HG03378 (cell line): ENCODE results near the gene PRDM1.
A peak's percentile ranks its signal among the peaks of the same experiment; 100 is the strongest.

Source experiments
- ATAC-seq: cut with Tn5 transposase; IDR thresholded peaks from one replicate; pipeline ENCODE4 v1.9.1; 2021; ENCODE audit warnings: mild to moderate bottlenecking, moderate library complexity; ENCODE audit not compliant: unreplicated experiment

Gene PRDM1

DNA sequence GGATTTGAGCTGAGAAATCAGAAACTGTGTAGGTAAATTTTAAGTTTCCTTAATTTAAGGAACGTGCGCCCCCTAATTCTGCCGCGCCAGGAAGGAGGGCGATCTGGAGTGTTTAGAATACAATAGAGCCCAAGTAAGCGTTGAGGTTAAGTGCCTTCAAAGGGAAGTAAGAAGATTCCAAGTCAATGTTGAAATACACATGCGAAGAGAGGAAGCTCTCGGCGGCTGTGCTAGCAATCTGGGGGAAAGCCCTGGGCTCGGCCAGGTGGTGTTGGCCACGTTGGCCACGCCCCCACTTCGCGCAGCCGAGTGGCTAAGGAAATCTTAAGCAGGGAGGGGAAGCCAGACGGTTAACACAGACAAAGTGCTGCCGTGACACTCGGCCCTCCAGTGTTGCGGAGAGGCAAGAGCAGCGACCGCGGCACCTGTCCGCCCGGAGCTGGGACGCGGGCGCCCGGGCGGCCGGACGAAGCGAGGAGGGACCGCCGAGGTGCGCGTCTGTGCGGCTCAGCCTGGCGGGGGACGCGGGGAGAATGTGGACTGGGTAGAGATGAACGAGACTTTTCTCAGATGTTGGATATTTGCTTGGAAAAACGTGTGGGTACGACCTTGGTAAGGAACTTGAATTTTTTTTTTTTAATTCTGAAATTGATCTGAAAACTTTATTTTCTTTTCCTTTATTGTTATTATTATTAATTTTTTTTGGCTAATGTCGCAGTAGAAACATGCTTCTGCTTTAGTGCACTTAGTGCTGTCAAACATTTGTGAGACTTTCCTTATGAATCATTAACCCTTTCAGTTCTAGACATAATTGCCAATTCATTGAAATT, at the start of gene PRDM1:
TSS of gene PRDM1 (plus strand) at position 353 of the 830 bp plus-strand sequence. CDS start at position 571, 218 bp downstream.
- ATAC-seq, result peak; percentile 68

GRCh38 chr6:106037060-106037459, 49.1 kb upstream of the PRDM1 start:
- no peak for ATAC-seq

- no peak for ATAC-seq
Measured at GRCh38 chr6:106039897-106040592, 46.1 kb upstream of the PRDM1 start.

DNA sequence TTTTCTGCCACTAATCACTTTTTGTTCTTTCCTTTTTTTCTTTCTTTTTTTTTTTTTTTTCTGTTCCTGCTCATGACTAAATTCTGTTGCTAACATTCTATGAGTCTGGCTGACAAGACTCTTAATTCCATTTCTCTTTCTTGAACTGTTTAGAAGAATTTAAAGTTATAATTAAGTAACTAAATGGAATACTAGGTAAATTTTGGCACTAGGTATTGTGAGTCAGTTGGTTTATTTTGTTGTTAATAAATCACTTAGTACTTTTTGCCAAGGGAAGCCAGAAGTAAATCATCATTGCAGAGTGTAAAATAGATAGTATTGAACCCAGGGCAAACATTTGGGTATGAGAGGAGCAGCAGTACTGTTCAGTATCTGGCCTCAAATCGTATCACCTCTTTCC, 42.0 kb upstream of the PRDM1 start:
- no peak for ATAC-seq

DNA sequence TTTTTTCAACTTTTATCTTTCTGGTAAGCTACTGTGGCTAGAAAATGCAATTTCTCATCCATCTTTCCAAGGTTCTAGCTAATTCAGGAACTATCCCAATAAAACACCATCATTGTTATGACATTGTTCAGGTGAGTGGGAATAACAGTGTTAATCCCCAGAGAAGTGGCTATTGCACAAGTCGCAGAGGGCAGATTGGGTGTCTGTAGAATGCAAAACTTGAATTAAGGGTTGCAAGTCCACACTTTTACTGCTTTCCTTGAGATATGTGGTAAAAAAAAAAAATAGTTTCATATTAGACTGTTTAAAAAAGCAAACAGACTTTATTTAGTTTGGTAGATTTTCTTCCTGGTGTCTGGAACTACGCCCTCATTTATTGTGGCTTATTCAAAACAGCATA, 41.1 kb upstream of the PRDM1 start:
- ATAC-seq, result no peak

- no peak for ATAC-seq
Measured at GRCh38 chr6:106046116-106046853, 39.9 kb upstream of the PRDM1 start.

GRCh38 chr6:106046854-106047200, 39.3 kb upstream of the PRDM1 start:
- ATAC-seq, result no peak

DNA sequence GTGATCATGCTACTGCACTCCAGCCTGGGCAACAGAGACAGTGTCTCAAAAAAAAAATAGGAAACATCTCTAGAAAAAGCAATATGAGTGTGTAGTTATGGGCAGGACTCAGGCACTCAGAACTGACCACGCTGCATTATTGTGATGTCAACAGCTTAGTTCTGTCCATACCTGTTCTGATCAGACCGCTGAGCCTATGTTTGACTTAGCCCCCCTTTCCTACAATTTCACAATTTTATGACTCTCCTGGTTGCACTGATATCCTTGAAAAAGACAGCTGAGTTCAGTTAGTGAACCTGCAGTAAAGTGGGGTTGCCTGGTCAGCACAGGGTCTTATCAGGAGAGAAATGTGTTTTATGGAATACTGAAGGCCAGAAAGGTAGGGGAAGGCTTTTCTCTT, 37.8 kb upstream of the PRDM1 start:
- no peak for ATAC-seq

DNA sequence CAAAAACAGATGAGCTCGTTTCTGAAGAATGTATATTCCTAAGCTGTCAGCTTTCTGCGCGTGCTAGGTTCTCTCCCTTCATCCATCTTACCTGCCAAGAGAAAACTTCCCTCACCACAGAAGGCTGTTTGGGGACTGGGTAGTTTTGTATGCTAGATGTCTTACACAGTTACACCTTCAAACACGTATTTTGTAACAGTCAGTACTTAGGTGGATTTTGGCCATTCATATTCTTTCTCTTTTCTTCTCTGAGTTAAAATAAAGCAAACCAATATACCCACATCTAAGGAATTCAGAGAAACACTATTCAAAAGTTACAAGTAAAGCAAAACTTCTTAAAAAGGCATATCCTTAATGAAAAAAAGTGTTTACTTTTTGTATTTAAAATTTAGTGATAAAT, 35.6 kb upstream of the PRDM1 start:
- ATAC-seq, result no peak

- no peak for ATAC-seq
Measured at GRCh38 chr6:106051226-106051625, 34.9 kb upstream of the PRDM1 start.

GRCh38 chr6:106053484-106054205, 32.5 kb upstream of the PRDM1 start:
- no peak for ATAC-seq

DNA sequence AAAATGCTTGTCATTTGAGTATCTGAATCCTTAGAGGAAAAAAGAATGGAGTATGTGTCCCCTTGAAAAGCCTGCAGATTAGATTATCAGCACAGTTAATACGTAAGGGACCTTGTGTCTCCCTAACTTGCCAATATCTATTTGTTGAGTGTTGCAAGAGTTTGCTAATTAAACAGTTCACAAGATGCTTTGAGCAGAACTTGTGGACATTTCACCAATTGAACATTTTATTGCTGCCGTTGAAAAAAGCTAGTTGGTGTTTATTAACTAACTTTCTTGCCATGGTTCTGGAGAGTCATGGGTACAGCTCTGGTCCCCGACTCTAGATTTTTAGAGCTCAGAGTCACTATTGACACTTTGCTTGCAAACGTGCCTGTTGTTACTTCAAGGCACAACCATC, 30.6 kb upstream of the PRDM1 start:
- ATAC-seq, result no peak

DNA sequence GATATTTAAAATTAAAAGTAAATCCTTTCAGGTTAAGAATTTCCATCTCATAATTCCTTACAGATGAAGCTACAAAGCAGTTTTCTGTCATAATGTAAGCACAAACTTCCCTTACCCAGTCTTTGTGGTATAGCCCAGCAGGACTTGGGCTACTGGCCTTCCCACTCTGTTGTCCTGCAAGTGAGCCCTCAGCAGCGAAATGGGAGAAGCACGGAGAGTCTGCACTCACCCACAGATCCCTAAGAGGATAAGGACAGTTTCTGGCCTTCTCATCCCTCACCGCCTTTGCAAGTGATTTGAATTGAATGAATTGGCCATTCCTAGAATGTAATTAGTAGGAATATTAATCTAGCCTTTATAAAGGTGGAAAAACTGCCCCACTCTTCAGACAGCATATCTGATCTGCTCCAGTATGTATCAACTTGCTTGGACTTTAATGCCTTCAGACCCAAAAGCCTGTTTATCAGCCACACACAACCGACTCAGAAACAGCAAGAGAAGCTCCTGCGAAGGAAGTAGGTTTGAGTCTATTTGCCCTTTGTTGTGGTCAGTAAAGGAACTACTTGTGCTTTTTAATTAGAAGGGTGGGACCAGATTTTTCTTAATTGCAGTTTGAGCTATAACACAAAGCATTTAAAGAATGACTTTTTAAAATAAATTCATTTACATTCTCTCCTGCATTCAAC, 29.9 kb upstream of the PRDM1 start:
- ATAC-seq, result no peak

DNA sequence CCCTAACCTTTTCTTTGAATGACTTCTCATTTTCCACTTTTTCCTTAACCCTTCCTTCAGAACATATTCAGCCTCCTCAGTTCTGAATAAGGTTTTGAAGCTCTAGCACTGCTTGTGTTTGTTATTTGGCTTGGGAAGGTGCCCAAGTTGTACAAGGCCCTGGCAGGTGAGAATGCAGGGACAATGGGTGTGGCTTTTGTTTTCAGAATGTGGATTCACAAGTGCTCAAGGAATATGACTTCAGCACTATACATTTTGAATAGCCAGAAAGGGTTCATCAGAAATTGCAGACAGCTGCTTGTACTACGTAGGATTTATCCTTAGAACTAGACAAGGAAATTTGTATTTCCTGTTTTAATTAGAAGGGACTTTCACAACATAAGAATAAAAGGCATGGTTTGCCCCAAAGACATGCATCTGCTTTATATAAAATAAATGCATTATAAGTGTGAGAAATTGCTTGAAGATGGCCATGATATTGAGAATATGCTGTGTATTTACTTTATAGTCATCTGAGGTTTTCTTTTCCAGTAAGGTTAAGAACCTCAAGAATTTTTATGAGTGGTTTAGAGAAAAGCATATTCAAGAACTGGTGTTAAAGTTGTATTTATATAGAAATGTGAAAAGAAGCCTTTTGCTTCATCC, 29.3 kb upstream of the PRDM1 start:
- no peak for ATAC-seq

DNA sequence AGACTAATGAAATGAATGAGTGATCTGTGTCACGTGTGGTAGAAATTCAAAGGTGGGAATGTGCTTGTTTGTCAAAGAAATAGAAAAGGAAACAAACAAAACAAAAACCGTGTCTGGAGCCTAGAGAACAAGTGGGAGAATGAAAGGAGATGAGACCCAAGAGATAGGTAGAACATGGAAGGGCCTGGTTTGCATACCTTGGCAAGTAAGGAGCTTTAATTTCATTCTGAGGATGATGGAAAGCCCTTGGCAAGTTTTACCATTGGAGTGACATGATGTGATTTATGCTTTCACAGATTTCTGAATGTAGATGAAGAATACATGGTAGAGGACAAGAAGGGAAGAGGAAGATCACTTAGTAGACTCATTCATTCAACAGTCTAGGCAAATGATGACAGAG, 26.8 kb upstream of the PRDM1 start:
- no peak for ATAC-seq

DNA sequence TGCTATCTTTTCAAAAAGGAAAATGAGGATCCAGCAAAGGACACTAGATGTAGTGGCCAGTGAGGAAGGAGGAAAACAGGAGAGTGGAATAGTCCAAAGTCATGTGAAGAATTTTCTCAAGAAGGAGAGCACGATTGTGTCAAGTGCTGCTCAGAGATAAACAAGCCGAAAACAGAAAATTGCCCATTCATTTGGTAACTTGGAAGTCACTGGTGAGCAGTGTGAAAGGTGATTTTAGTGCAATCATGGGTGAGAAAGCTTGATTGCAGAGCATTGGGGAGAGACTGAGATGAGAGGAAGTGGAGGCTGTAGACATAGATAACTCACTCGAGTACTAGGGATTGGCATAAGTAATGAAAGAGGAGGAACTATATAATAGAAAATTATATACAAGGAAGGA, 26.0 kb upstream of the PRDM1 start:
- no peak for ATAC-seq

- ATAC-seq, result no peak
Measured at GRCh38 chr6:106063448-106063850, 22.7 kb upstream of the PRDM1 start.

GRCh38 chr6:106064142-106064541, 22.0 kb upstream of the PRDM1 start:
- ATAC-seq, result no peak

DNA sequence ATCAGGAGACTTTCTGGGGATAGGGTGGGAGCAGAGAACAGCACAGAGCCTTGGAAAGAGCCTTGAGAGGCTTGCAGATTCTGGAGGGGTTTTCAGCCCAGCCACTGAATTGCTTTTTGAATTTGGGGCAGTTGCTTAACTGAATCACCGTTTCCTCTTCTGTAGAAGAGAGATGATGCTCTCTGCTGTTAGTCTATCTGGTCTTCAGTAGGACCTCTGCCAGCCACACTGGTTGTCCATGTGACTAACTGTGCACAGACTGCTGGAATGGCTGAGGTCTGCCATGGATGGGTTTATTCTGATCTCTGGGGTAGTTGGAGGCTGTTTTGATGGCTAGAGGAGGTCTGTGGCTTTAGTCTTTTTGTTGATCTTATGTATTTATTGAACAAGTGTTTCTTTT, 21.4 kb upstream of the PRDM1 start:
- no peak for ATAC-seq

DNA sequence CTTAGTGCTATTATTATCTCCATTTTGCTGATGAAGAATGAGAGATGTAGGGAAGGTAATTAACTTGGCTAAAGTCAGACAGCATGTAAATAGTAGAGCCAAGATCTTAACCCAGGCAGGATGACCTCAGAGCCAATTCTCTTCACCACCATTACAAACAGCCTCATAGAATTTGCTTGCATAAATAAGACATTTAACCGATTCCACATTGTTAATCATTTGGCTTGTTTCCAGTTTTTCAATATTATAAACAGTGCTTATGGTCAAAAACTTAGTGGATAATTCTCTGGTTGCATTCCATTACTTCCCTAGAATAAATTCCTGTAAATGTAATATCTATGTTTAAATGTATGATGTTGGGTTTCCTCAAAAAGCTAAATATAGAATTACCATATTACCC, 19.1 kb upstream of the PRDM1 start:
- ATAC-seq, result no peak
